GM12875 (cell line): ENCODE measurements around the gene ASAP3.

Source experiments
- H3K4me3 ChIP-seq: one replicate; pipeline ENCODE4 v1.5.1; 2011; ENCODE audit warnings: low read depth, low read length, control low read depth
- CTCF ChIP-seq: IDR thresholded peaks from 2 replicates; pipeline ENCODE4 v1.5.1; 2011; ENCODE audit warnings: low read depth, mild to moderate bottlenecking, control low read depth, inconsistent platforms, low read length, moderate library complexity, borderline replicate concordance; ENCODE audit not compliant: insufficient read depth

The ASAP3 gene

GRCh38 chr1:23402286-23403037, 81.5 kb downstream of the ASAP3 start:
- no peak overlapping the region for H3K4me3 ChIP-seq
- TF ChIP-seq CTCF: no peak

GRCh38 chr1:23401313-23401712, 82.7 kb downstream of the ASAP3 start:
- no peak overlapping the region for H3K4me3 ChIP-seq
- TF ChIP-seq CTCF: no peak

- H3K4me3 ChIP-seq: no peak overlapping the region
- TF ChIP-seq CTCF: no peak
Measured at GRCh38 chr1:23400324-23401114, 83.5 kb downstream of the ASAP3 start.

- TF ChIP-seq CTCF: no peak
- no peak overlapping the region for H3K4me3 ChIP-seq
Measured at GRCh38 chr1:23399229-23399628, 84.8 kb downstream of the ASAP3 start.

- TF ChIP-seq CTCF: no peak
- H3K4me3 ChIP-seq: no peak overlapping the region
Measured at GRCh38 chr1:23397908-23398307, 86.1 kb downstream of the ASAP3 start.

- no peak for TF ChIP-seq CTCF
- H3K4me3 ChIP-seq: no peak overlapping the region
Measured at GRCh38 chr1:23396380-23396779, 87.6 kb downstream of the ASAP3 start.

GRCh38 chr1:23395849-23396248, 88.1 kb downstream of the ASAP3 start:
- TF ChIP-seq CTCF: no peak
- no peak overlapping the region for H3K4me3 ChIP-seq
